ENCODE measurements around the gene RANBP17. TPM values are rescaled to one million over a fixed set of nuclear protein-coding genes. Genes with fewer than 3 reads are reported as not detected.
"Not testable (repeated sequence)": the region's sequence is repeated elsewhere in the genome, so short reads cannot be mapped to it uniquely, and the experiment has no call there.

Gene RANBP17
- total RNA-seq, 1 donor from 2014 or later, result 49.7 TPM

DNA sequence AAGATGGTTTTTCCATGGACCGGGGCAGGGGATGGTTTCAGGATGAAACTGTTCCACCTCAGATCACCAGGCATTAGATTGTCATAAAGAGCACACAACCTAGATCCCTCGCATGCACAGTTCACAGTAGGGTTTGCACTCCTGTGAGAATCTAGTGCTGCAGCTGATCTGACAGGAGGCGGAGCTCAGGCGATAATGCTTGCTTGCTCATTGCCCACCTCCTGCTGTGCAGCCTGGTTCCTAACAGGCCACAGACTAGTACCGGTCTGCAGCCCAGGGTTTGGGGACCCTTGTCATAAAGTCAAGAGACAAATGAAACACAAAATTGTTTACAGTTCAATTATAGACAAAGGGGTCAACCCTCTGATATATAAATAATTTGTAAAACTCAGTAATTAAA lies 101.7 kb downstream of the RANBP17 start:
- no peak overlapping the region for H2AFZ ChIP-seq (replicated peaks)
- no peaks in the 10 kb centered on the region for H3K4me1 ChIP-seq
- no peak overlapping the region for H3K4me3 ChIP-seq
- Mint-ChIP-seq H3K4me3 (no peak overlapping the region), H3K9me3 (peaks cover 3% of the 10 kb centered on the region), H3K27ac (no peak overlapping the region), H3K36me3 (peaks cover 1% of the 10 kb centered on the region), H3K4me1 (no peaks in the 10 kb centered on the region), H3K27me3 (ENCODE audit: insufficient read depth, low read depth) (no peaks in the 10 kb centered on the region)
- peak; percentile 20 for DNase-seq (ENCODE audit: low spot score)
- H3K27me3 ChIP-seq, result no peaks in the 10 kb centered on the region
- H3K9me3 ChIP-seq (ENCODE audit: low read depth), result no peaks in the 10 kb centered on the region
- H3K9ac ChIP-seq, result no peak overlapping the region
- TF ChIP-seq, protein P1, sequence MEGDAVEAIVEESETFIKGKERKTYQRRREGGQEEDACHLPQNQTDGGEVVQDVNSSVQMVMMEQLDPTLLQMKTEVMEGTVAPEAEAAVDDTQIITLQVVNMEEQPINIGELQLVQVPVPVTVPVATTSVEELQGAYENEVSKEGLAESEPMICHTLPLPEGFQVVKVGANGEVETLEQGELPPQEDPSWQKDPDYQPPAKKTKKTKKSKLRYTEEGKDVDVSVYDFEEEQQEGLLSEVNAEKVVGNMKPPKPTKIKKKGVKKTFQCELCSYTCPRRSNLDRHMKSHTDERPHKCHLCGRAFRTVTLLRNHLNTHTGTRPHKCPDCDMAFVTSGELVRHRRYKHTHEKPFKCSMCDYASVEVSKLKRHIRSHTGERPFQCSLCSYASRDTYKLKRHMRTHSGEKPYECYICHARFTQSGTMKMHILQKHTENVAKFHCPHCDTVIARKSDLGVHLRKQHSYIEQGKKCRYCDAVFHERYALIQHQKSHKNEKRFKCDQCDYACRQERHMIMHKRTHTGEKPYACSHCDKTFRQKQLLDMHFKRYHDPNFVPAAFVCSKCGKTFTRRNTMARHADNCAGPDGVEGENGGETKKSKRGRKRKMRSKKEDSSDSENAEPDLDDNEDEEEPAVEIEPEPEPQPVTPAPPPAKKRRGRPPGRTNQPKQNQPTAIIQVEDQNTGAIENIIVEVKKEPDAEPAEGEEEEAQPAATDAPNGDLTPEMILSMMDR (IDR thresholded peaks at IDR 0.05), result no peak
- TF ChIP-seq EZH2phosphoT487 (IDR thresholded peaks at IDR 0.05), result no peak
- TF ChIP-seq EZH2 (IDR thresholded peaks at IDR 0.05), result no peak
- H3F3A ChIP-seq (ENCODE audit: low read depth), result no peaks in the 10 kb centered on the region
- H3K36me3 ChIP-seq, result no peaks in the 10 kb centered on the region
- no peaks in the 10 kb centered on the region for H4K20me1 ChIP-seq (ENCODE audit: low read depth)
- H3K27ac ChIP-seq, result no peak overlapping the region
- H3K79me2 ChIP-seq (ENCODE audit: low read depth), result no peaks in the 10 kb centered on the region
- no peak overlapping the region for H3K4me2 ChIP-seq

DNA sequence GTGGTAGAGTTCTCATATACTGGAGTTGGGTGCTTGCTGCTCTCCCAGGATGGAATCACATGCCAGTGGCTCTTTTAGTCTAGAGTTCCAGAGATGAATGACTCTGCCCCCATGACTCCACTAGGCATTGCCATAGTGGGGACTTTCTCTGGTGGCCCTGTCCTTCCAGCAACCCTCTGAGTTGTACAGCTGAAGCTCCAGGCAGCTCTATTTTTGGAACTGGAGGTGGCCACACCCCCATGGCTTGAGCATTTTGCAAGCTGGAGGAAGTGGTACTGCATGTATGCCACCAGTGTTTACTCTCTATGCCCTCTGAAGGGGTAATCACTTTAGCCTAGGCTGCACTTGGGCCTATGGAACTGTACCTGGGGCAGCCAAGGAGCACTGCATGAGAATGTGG lies 112.6 kb downstream of the RANBP17 start:
- no peak overlapping the region for H3K27ac ChIP-seq
- H3K4me1 ChIP-seq, result no peaks in the 10 kb centered on the region
- peaks cover 5% of the 10 kb centered on the region for H3K36me3 ChIP-seq
- H3K36me3 Mint-ChIP-seq, result peaks cover 10% of the 10 kb centered on the region
- TF ChIP-seq EZH2phosphoT487 (IDR thresholded peaks at IDR 0.05) (no peak), EZH2 (IDR thresholded peaks at IDR 0.05) (no peak)
- TF ChIP-seq, protein P1 (IDR thresholded peaks at IDR 0.05), result no peak
- DNase-seq (ENCODE audit: low spot score), result no peak
- H3K4me3 Mint-ChIP-seq, result no peak overlapping the region
- no peak overlapping the region for H3K4me2 ChIP-seq
- H3K79me2 ChIP-seq (ENCODE audit: low read depth), result no peaks in the 10 kb centered on the region
- H3K9ac ChIP-seq, result no peak overlapping the region
- H3K27me3 Mint-ChIP-seq (ENCODE audit: insufficient read depth, low read depth), result no peaks in the 10 kb centered on the region
- H2AFZ ChIP-seq (replicated peaks), result no peak overlapping the region
- no peaks in the 10 kb centered on the region for H3K27me3 ChIP-seq
- H3K27ac Mint-ChIP-seq, result no peak overlapping the region
- H3K4me1 Mint-ChIP-seq, result no peaks in the 10 kb centered on the region
- no peak overlapping the region for H3K4me3 ChIP-seq
- no peaks in the 10 kb centered on the region for H4K20me1 ChIP-seq (ENCODE audit: low read depth)
- peaks cover 7% of the 10 kb centered on the region for H3K9me3 Mint-ChIP-seq
- H3F3A ChIP-seq (ENCODE audit: low read depth), result no peaks in the 10 kb centered on the region
- no peaks in the 10 kb centered on the region for H3K9me3 ChIP-seq (ENCODE audit: low read depth)

DNA sequence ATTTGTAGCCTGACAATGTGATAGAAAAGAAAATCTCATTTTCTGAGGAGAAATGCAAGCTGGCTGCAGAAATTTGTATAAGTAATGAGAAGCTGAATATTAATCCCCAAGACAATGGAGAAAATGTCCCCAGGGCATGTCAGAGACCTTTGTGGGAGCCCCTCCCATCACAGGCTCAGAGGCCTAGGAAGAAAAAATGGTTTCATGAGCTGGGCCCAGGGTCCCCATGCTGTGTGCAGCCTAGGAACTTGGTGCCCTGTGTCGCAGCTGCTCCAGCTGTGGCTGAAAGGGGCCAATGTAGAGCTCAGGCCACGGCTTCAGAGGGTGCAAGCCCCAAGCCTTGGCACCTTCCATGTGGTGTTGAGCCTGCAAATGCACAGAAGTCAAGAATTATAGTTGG lies 118.4 kb downstream of the RANBP17 start:
- not testable (repeated sequence) for H3K79me2 ChIP-seq (ENCODE audit: low read depth); H3K36me3 ChIP-seq; H3K4me1 Mint-ChIP-seq; H3K27ac Mint-ChIP-seq; H3K4me2 ChIP-seq; H3K27me3 Mint-ChIP-seq (ENCODE audit: insufficient read depth, low read depth); H3K27me3 ChIP-seq; H3K9ac ChIP-seq; H3K4me1 ChIP-seq; H2AFZ ChIP-seq (replicated peaks); H3K4me3 ChIP-seq; H4K20me1 ChIP-seq (ENCODE audit: low read depth); H3K4me3 Mint-ChIP-seq; DNase-seq (ENCODE audit: low spot score); H3K27ac ChIP-seq; H3K9me3 ChIP-seq (ENCODE audit: low read depth); H3F3A ChIP-seq (ENCODE audit: low read depth)
- Mint-ChIP-seq H3K36me3 (peaks cover 36% of the 10 kb centered on the region), H3K9me3 (peaks cover 29% of the 10 kb centered on the region)

DNA sequence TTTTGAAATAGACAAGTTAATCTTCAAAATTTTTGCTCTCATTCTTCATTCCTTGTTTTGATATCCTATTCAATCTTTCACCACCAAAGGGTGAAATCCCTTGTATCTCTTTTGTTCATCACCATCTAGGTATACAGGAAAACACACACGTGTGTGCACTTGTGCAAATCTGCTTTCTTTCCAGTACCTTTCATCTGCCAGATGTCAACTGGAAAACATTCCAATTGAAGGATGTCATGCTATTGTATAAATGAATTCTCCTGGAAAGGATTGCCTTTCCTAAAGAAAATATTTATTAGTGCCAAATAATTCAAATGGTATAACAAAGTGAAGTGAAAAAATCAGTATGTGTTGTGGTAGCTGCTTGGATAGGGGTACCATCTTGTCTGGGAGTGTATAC lies 123.7 kb downstream of the RANBP17 start:
- no peaks in the 10 kb centered on the region for H3K9me3 ChIP-seq (ENCODE audit: low read depth)
- no peak overlapping the region for H3K4me3 Mint-ChIP-seq
- no peaks in the 10 kb centered on the region for H3K4me1 ChIP-seq
- no peaks in the 10 kb centered on the region for H3F3A ChIP-seq (ENCODE audit: low read depth)
- H3K36me3 ChIP-seq, result no peaks in the 10 kb centered on the region
- peaks cover under 1% of the 10 kb centered on the region for H3K27me3 Mint-ChIP-seq (ENCODE audit: insufficient read depth, low read depth)
- no peak overlapping the region for H3K27ac Mint-ChIP-seq
- H3K4me3 ChIP-seq, result no peak overlapping the region
- no peaks in the 10 kb centered on the region for H4K20me1 ChIP-seq (ENCODE audit: low read depth)
- no peaks in the 10 kb centered on the region for H3K4me1 Mint-ChIP-seq
- H3K27me3 ChIP-seq, result no peaks in the 10 kb centered on the region
- H3K9ac ChIP-seq, result no peak overlapping the region
- peaks cover 17% of the 10 kb centered on the region for H3K36me3 Mint-ChIP-seq
- no peak overlapping the region for H2AFZ ChIP-seq (replicated peaks)
- DNase-seq (ENCODE audit: low spot score), result no peak
- no peak overlapping the region for H3K4me2 ChIP-seq
- TF ChIP-seq, protein P1 (IDR thresholded peaks at IDR 0.05), result no peak
- no peak for TF ChIP-seq EZH2 (IDR thresholded peaks at IDR 0.05)
- no peak for TF ChIP-seq EZH2phosphoT487 (IDR thresholded peaks at IDR 0.05)
- H3K79me2 ChIP-seq (ENCODE audit: low read depth), result no peaks in the 10 kb centered on the region
- H3K9me3 Mint-ChIP-seq, result peaks cover 14% of the 10 kb centered on the region
- no peak overlapping the region for H3K27ac ChIP-seq
